ENCODE measurements around the gene CUX1.
"Not testable (repeated sequence)": the region's sequence is repeated elsewhere in the genome, so short reads cannot be mapped to it uniquely, and the experiment has no call there.

CUX1 gene

DNA sequence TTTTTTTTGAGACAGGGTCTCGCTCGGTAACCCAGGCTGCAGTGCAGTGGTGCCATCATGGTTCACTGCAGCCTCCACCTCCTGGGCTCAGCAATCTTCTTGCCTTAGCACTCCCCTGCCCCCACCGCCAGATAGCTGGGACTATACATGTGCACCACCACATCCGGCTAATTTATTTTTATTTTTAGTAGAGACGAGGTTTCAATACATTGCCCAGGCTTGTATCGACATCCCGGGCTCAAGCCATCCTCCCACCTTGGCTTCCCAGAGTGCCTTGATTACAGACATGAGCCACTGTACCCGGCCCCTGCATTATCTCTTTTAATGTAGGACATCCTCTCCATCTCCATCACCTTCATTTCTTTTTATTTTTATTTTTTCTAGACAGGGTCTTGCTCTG is 213.3 kb downstream of the CUX1 start:
- TF ChIP-seq, protein P1, sequence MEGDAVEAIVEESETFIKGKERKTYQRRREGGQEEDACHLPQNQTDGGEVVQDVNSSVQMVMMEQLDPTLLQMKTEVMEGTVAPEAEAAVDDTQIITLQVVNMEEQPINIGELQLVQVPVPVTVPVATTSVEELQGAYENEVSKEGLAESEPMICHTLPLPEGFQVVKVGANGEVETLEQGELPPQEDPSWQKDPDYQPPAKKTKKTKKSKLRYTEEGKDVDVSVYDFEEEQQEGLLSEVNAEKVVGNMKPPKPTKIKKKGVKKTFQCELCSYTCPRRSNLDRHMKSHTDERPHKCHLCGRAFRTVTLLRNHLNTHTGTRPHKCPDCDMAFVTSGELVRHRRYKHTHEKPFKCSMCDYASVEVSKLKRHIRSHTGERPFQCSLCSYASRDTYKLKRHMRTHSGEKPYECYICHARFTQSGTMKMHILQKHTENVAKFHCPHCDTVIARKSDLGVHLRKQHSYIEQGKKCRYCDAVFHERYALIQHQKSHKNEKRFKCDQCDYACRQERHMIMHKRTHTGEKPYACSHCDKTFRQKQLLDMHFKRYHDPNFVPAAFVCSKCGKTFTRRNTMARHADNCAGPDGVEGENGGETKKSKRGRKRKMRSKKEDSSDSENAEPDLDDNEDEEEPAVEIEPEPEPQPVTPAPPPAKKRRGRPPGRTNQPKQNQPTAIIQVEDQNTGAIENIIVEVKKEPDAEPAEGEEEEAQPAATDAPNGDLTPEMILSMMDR (conservative IDR thresholded peaks at IDR 0.05): no peak
- no peak overlapping the region for H3K27ac ChIP-seq

DNA sequence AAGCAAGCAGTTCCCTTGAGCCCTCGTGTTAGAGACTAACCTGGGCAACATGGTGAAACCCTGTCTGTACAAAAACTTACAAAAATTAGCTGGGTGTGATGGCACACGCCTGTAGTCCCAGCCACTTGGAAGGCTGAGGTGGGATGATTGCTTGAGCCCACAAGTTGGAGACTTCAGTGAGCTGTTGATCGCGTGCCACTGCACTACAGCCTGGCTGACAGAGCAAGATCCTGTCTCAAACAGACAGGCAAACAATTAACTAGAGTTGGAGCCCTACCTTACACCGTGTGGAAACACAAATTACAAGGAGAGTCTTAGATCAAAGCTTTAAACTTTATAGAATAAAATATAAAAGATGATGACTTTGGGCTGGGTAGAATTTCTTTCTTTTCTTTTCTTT is 219.5 kb downstream of the CUX1 start:
- TF ChIP-seq, protein P1 (conservative IDR thresholded peaks at IDR 0.05): no peak

DNA sequence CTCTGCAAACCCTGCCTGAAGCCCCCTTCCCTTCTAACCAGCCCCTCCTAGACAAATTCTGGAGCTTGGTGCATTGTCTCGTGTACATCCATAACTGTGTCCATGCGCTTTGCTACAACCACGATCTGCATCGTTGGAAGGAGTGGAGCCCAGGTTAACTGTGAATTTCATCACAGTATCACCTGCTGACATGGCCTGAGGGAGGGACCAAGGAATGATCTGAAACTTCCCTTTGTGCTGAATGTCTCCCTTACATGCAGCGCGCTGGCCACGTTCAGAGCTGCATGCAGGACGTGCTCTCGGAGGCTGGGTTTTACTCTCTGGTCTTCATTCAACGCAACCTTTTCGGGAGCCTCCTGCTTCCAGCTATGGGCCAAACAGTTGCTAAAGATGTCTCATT is 222.3 kb downstream of the CUX1 start:
- H3K27ac ChIP-seq: no peak overlapping the region

More for the DNA sequence above, 219.5 kb downstream of the CUX1 start:
- H3K27ac ChIP-seq: no peak overlapping the region

DNA sequence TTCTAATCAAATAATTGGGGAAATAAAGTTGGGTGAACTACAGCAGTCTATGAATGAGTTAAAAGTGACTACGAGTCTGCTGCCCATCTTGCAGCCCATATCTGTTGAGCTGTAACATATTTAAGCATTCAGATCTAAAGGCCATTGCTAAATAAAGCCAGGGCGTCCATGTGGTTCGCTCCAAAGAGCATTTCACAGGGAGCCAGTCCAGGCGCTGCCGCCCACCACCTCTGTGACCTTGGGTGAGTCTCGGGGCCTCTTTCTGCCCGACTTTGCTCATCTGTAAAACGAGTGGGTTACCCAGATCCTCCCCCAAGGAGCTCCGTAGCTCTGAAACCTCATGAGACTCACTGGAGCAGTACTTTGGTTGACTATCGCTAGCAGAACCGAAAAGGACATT is 223.1 kb downstream of the CUX1 start:
- no peak overlapping the region for H3K27ac ChIP-seq
- TF ChIP-seq, protein P1 (conservative IDR thresholded peaks at IDR 0.05): no peak

More for the DNA sequence above, 222.3 kb downstream of the CUX1 start:
- TF ChIP-seq, protein P1 (conservative IDR thresholded peaks at IDR 0.05): no peak

DNA sequence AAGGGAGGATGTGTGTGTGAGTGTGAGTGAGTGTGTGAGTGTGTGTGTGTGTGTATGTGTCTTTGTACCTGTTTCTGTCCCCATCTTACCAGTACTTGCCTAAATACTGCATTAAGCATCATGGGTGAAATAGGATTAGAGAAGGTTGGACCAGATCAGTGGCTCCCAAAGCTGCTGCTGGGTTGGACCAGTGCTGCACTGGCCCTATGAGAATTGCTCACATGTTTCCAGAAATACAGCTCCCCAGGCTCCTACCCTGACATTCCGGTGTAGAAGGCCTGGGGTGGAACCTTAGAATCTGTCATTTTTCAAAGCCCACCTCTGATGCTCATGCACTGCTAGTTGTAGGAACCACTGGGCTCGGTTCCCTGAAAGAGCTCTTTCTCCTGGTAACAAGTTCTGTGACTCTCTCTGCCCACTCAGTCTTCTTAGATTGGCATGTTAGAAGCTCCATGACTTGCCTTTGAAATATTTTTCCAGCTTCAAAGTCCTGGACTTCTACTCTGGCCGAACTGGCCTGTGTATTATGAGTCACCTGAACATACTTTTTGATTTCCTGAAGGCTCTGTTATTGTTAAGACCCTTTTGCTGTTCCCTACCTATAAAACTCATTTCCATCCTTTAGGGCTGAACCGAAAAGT is 224.7 kb downstream of the CUX1 start:
- no peak overlapping the region for H3K27ac ChIP-seq

DNA sequence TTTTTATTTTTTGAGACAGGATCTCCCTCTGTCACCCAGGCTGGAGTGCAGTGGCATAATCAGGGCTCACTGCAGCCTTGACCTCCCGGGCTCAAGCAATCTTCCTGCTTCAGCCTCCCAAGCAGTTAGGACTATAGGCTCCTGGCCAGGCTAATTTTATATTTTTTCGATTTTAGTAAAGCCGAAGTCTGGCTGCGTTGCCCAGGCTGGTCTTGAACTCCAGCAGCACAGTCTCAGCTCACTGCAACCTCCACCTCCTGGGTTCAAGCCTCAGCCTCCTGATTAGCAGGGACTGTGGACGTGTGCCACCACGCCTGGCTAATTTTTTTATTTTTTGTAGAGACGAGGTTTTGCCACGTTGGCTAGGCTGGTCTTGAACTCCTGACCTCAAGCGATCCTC is 225.4 kb downstream of the CUX1 start:
- H3K27ac ChIP-seq: not testable (repeated sequence)

More for the DNA sequence above, 224.7 kb downstream of the CUX1 start:
- TF ChIP-seq, protein P1 (conservative IDR thresholded peaks at IDR 0.05): no peak

DNA sequence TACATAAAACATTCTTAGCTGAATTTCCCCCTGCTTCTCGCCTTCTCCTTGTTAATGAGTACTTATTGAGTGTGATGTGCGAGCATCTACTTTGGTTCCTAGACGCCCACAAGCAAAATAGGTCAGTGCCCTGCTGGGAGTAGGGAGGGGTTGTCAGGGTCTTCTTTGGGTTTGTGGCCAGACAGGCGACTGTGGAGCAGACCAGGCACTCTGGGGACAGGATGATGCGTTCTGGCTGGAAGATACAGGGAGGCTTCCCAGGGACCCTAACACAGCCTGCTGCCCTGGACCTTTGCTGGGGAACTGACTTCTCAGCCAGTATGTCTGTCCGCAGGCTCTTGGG is 227.2 kb downstream of the CUX1 start:
- H3K27ac ChIP-seq: no peak overlapping the region
- TF ChIP-seq, protein P1 (conservative IDR thresholded peaks at IDR 0.05): no peak

DNA sequence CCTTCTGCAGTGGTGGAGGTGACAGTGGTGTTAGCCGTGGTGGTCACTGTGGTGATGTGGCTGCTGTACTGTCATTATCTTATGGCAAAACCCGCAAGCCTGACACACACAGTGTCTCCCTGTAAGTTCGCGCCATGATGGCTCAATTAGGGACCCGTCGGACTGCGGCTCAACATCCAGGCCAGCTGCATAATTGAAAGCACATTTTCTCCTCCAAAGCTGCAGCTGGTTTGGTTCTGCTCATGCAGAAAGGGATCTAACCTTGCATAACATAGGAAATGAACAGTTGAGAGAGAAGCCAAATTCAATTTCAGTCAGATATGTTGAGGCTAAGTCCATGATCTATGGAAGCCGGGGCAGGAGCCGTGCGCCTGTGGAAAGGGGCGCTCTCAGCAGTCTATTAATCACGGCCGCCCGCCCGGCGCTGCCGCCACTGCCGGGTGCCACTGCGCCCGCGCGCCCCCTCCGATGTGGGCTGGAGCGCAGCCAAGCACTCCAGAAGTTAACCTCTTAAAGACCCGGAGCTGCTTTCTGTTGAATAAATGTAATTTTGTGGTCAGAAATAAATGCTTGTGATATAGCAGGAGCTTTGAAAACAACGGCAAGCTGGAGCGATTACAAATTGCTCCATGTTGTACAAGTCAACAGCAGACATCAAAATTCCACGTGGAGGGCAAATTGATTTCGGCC is 227.7 kb downstream of the CUX1 start:
- TF ChIP-seq, protein P1 (conservative IDR thresholded peaks at IDR 0.05): no peak
- no peak overlapping the region for H3K27ac ChIP-seq

Data from VCaP (cell line).